PC-9 (cell line): Measurements from ENCODE around the gene SUN3. TPM values are rescaled to one million over a fixed set of nuclear protein-coding genes. Genes with fewer than 3 reads are reported as not detected.

ENCODE experiments used
- BruUV-seq: library from RNA; stranded (reverse); fragments of 400-500 nt; replicated peaks from 2 replicates; lab custom pipeline; 2021; lab: Mats Ljungman, UMichigan
- CTCF ChIA-PET: fragments of 300-600 bp; sonication (Branson Sonifier 250); formaldehyde crosslinking; loops from one replicate; lab custom pipeline; 2022; ENCODE audit warnings: antibody characterized with exemption; lab: Charles Lee
- POLR2A ChIA-PET: fragments of 300-600 bp; sonication (Branson Sonifier 250); formaldehyde crosslinking; loops from one replicate; lab custom pipeline; 2022; ENCODE audit warnings: antibody characterized with exemption; ENCODE audit not compliant: unreplicated experiment; lab: Charles Lee
- DNase-seq, 2 experiments: peaks; one replicate each; pipeline versions ENCODE4 v3.0.0 to v3.0.0-alpha.2; 2015 to 2022; ENCODE audit warnings: mixed read lengths in 1 of 2
- H2AFZ ChIP-seq: fragments of 200-600 bp; sonication (generic); 2 replicates; pipeline ENCODE4 v1.8.1; 2017; ENCODE audit warnings: antibody characterized with exemption
- H3F3A ChIP-seq: fragments of 200-600 bp; sonication (generic); 2 replicates; pipeline ENCODE4 v1.8.1; 2017; ENCODE audit warnings: antibody characterized with exemption, mild to moderate bottlenecking, low read depth; ENCODE audit not compliant: insufficient read depth
- H3K27ac ChIP-seq: fragments of 200-600 bp; sonication (generic); 2 replicates; pipeline ENCODE4 v1.6.1; 2016; ENCODE audit warnings: mixed run types
- H3K27me3 ChIP-seq: fragments of 200-600 bp; sonication (generic); 2 replicates; pipeline ENCODE4 v1.6.1; 2016; ENCODE audit warnings: low read depth, mixed run types; ENCODE audit not compliant: insufficient read depth
- H3K36me3 ChIP-seq: fragments of 200-600 bp; sonication (generic); 2 replicates; pipeline ENCODE4 v1.6.1; 2016; ENCODE audit warnings: low read depth, mixed run types
- H3K4me1 ChIP-seq: fragments of 200-600 bp; sonication (generic); replicated peaks from 2 replicates; pipeline ENCODE4 v1.6.1; 2016; ENCODE audit warnings: mixed run types; ENCODE audit not compliant: insufficient read depth
- H3K4me2 ChIP-seq: fragments of 200-600 bp; sonication (generic); 2 replicates; pipeline ENCODE4 v1.6.1; 2017; ENCODE audit warnings: mixed run types
- H3K4me3 ChIP-seq: fragments of 200-600 bp; sonication (generic); 2 replicates; pipeline ENCODE4 v1.6.1; 2016; ENCODE audit warnings: mixed run types
- H3K79me2 ChIP-seq: fragments of 200-600 bp; sonication (generic); 2 replicates; pipeline ENCODE4 v1.6.1; 2017; ENCODE audit warnings: low read depth, mixed run types
- H3K9me2 ChIP-seq: fragments of 200-600 bp; sonication (generic); 2 replicates; pipeline ENCODE4 v1.8.1; 2017; ENCODE audit warnings: mild to moderate bottlenecking; ENCODE audit not compliant: insufficient read depth
- H3K9me3 ChIP-seq: fragments of 200-600 bp; sonication (generic); 2 replicates; pipeline ENCODE4 v1.8.1; 2016; ENCODE audit warnings: low read depth; ENCODE audit not compliant: insufficient read depth
- H4K20me1 ChIP-seq: fragments of 200-600 bp; sonication (generic); 2 replicates; pipeline ENCODE4 v1.8.1; 2017; ENCODE audit not compliant: insufficient read depth
- CTCF ChIP-seq: fragments of 200-600 bp; sonication (generic); conservative IDR thresholded peaks from 2 replicates; pipeline ENCODE4 v1.6.1; 2017; ENCODE audit warnings: mixed run types, antibody characterized with exemption, mild to moderate bottlenecking, moderate library complexity
- EZH2 ChIP-seq: fragments of 200-600 bp; sonication (generic); IDR thresholded peaks from 2 replicates; pipeline ENCODE4 v1.8.0; 2017; ENCODE audit warnings: antibody characterized with exemption, low read depth
- intact Hi-C: fragments of 100-400 bp; cut with micrococcal nuclease; formaldehyde crosslinking; loops from one replicate; pipeline ENCODE4 v1.10.0; 2022; ENCODE audit not compliant: unreplicated experiment
- total RNA-seq: library from RNA; stranded (reverse); gene quantifications from 2 replicates; pipeline ENCODE4 v1.2.3, GENCODE V29; 2021

The SUN3 gene
- total RNA-seq, 1 experiment from 2014 or later: 0.24 TPM

GRCh38 chr7:48052748-48053147 is 23.8 kb upstream of the SUN3 start:
- POLR2A ChIA-PET: no interaction called here
- H3K4me2 ChIP-seq: no peak overlapping the region

DNA sequence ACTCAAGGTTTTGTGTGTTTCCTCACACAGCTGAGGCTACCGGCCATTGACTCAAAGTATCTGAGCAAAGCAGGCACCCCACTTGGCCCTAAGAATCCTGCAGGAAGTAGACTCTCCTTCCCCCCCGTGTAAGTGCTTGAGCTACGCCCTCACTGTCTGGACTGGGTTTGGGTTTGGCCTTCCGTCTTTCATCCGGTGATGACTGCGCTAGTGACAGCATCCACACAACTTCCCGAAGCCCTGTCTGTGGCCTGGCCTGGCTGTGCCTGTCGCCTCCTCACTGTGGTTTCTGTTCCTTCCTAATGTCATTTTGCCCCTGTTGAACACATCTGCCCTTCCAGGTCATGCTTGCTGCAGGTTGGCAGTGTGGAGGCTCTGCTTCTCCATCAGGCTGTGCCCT is 20.9 kb upstream of the SUN3 start:
- no peak for DNase-seq
- ChIA-PET CTCF (interaction anchor here (0.5 to 0.6 kb wide), 2 partner anchors 45 to 49 kb away, joined by 7 to 15 read pairs; no protein-coding TSS in a partner anchor), POLR2A (no interaction called here)
- Histone ChIP-seq H3K9me2 (no peaks in the 10 kb centered on the region), H3K79me2 (no peaks in the 10 kb centered on the region), H3K4me2 (no peak overlapping the region), H3K27me3 (no peaks in the 10 kb centered on the region), H3K4me1 (no peaks in the 10 kb centered on the region; the same call in 1 of the 2 replicates), H3K36me3 (no peaks in the 10 kb centered on the region), H3F3A (no peaks in the 10 kb centered on the region), H3K27ac (no peak overlapping the region), H3K4me3 (no peak overlapping the region), H2AFZ (no peak overlapping the region), H3K9me3 (no peaks in the 10 kb centered on the region), H4K20me1 (no peaks in the 10 kb centered on the region)
- TF ChIP-seq CTCF (no peak), EZH2 (no peak)
- BruUV-seq: no TSS peak
- intact Hi-C loops: no loop called here

More at GRCh38 chr7:48052748-48053147, 23.8 kb upstream of the SUN3 start:
- H3K36me3 ChIP-seq: no peaks in the 10 kb centered on the region
- TF ChIP-seq EZH2 (no peak), CTCF (no peak)
- H3K9me3 ChIP-seq: 0 out of 2 replicates have a peak, but pooled peaks cover 8% of the 10 kb centered on the region
- no peaks in the 10 kb centered on the region; the same call in 1 of the 2 replicates for H3K4me1 ChIP-seq
- DNase-seq: peak; percentile 11 to 49
- CTCF ChIA-PET: no interaction called here
- no peaks in the 10 kb centered on the region for H3F3A ChIP-seq
- no peaks in the 10 kb centered on the region for H3K27me3 ChIP-seq
- H2AFZ ChIP-seq: no peak overlapping the region
- H3K27ac ChIP-seq: no peak overlapping the region
- no peaks in the 10 kb centered on the region for H3K9me2 ChIP-seq
- H3K4me3 ChIP-seq: no peak overlapping the region
- BruUV-seq: no TSS peak
- no peaks in the 10 kb centered on the region for H4K20me1 ChIP-seq
- intact Hi-C loops: no loop called here
- no peaks in the 10 kb centered on the region for H3K79me2 ChIP-seq

DNA sequence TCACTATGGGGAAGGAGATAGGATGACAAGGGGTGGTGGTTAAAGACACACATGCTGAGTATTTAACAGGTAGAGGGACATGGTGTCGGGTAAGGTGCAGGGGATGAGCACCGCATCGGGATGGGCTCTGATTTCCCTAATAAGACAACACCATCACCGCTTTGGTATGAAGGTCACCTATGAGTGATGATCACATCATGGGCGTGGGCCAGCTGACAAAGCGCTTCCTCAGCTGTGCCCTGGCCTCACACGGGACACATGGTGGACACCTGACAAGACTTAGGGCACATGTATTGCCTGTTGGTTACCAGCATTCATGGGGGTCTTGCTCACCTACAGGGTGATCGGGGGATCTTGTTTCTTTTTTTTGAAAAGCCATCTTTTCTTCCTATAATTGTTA is 19.2 kb upstream of the SUN3 start:
- intact Hi-C loops: no loop called here
- Histone ChIP-seq H3F3A (no peaks in the 10 kb centered on the region), H2AFZ (no peak overlapping the region), H3K27me3 (no peaks in the 10 kb centered on the region), H3K9me2 (no peaks in the 10 kb centered on the region), H3K27ac (no peak overlapping the region), H3K79me2 (no peaks in the 10 kb centered on the region), H3K36me3 (no peaks in the 10 kb centered on the region), H3K9me3 (no peaks in the 10 kb centered on the region), H4K20me1 (no peaks in the 10 kb centered on the region), H3K4me3 (no peak overlapping the region), H3K4me1 (no peaks in the 10 kb centered on the region; the same call in 1 of the 2 replicates), H3K4me2 (no peak overlapping the region)
- DNase-seq: no peak
- ChIA-PET CTCF (no interaction called here), POLR2A (no interaction called here)
- no TSS peak for BruUV-seq
- no peak for TF ChIP-seq CTCF
- no peak for TF ChIP-seq EZH2
